Sigmoid colon (tissue), 3 donors: Measurements from ENCODE around the gene AK5.

Experiments
- CTCF ChIP-seq, 4 experiments: fragments of 450-650 bp in 3 of 4; fragments of 200-600 bp in 1 of 4; IDR thresholded peaks; one replicate each; pipeline ENCODE4 v1.5.1; 2016 to 2019; ENCODE audit warnings: antibody characterized with exemption in 4 of 4, mild to moderate bottlenecking in 3 of 4, moderate library complexity in 2 of 4
- POLR2A ChIP-seq, 2 donors: fragments of 450-650 bp; IDR thresholded peaks; one replicate each; pipeline ENCODE4 v1.6.1; 2016; ENCODE audit warnings: antibody characterized with exemption in 2 of 2, mild to moderate bottlenecking in 2 of 2, moderate library complexity in 2 of 2

- TF ChIP-seq CTCF (IDR thresholded peaks at IDR 0.05) (no peak), POLR2A (IDR thresholded peaks at IDR 0.05) (no peak)
Measured at GRCh38 chr1:77557053-77557452, 275.2 kb downstream of the AK5 start.
